H9 (cell line): ENCODE results near the gene CDKL5. TPM values are rescaled to one million over a fixed set of nuclear protein-coding genes. Genes with fewer than 3 reads are reported as not detected.

Experiments used
- DNase-seq: peaks from one replicate; pipeline ENCODE4 v3.0.0-alpha.2; 2017
- H2AFZ ChIP-seq: one replicate; pipeline ENCODE4 v1.6.1; 2013; ENCODE audit warnings: mild to moderate bottlenecking, low read length, control low read depth, moderate library complexity
- H2AK5ac ChIP-seq: 2 replicates; pipeline ENCODE4 v1.6.1; 2013; ENCODE audit warnings: low read length, control low read depth, mixed read lengths; ENCODE audit not compliant: insufficient read length
- H2BK120ac ChIP-seq: one replicate; pipeline ENCODE4 v1.6.1; 2013; ENCODE audit warnings: low read depth, mild to moderate bottlenecking, low read length, control low read depth, inconsistent platforms; ENCODE audit not compliant: poor library complexity, severe bottlenecking
- H2BK12ac ChIP-seq: 2 replicates; pipeline ENCODE4 v1.6.1; 2013; ENCODE audit warnings: low read length, control low read depth, mixed read lengths, low read depth; ENCODE audit not compliant: insufficient read length
- H2BK15ac ChIP-seq: 2 replicates; pipeline ENCODE4 v1.6.1; 2013; ENCODE audit warnings: low read depth, low read length, control low read depth
- H2BK20ac ChIP-seq: one replicate; pipeline ENCODE4 v1.6.1; 2013; ENCODE audit warnings: low read depth, mild to moderate bottlenecking, low read length, control low read depth, inconsistent platforms; ENCODE audit not compliant: poor library complexity, severe bottlenecking
- H2BK5ac ChIP-seq: 2 replicates; pipeline ENCODE4 v1.6.1; 2013; ENCODE audit warnings: low read length, control low read depth, mixed read lengths; ENCODE audit not compliant: insufficient read length
- H3K14ac ChIP-seq: 2 replicates; pipeline ENCODE4 v1.6.1; 2013; ENCODE audit warnings: low read length, control low read depth; ENCODE audit not compliant: insufficient read depth
- H3K18ac ChIP-seq: 2 replicates; pipeline ENCODE4 v1.6.1; 2013; ENCODE audit warnings: low read depth, mild to moderate bottlenecking, mixed read lengths, low read length, control low read depth; ENCODE audit not compliant: insufficient read length
- H3K23ac ChIP-seq: 2 replicates; pipeline ENCODE4 v1.6.1; 2013; ENCODE audit warnings: low read length, control low read depth, mixed read lengths, low read depth; ENCODE audit not compliant: insufficient read length
- H3K23me2 ChIP-seq: 2 replicates; pipeline ENCODE4 v1.6.1; 2013; ENCODE audit warnings: low read depth, mild to moderate bottlenecking, mixed read lengths, low read length, control low read depth; ENCODE audit not compliant: insufficient read length, poor library complexity, severe bottlenecking
- H3K27ac ChIP-seq: 2 replicates; pipeline ENCODE4 v1.5.1; 2013; ENCODE audit warnings: low read length, control low read depth, mixed read lengths, low read depth; ENCODE audit not compliant: insufficient read length
- H3K27me3 ChIP-seq: 2 replicates; pipeline ENCODE4 v1.6.1; 2013; ENCODE audit warnings: low read length, control low read depth, inconsistent platforms; ENCODE audit not compliant: insufficient read depth
- H3K4ac ChIP-seq: 2 replicates; pipeline ENCODE4 v1.6.1; 2013; ENCODE audit warnings: low read depth, mild to moderate bottlenecking, control low read depth, inconsistent platforms, low read length, moderate library complexity
- H3K4me1 ChIP-seq: 2 replicates; pipeline ENCODE4 v1.6.1; 2013; ENCODE audit warnings: low read length, control low read depth, inconsistent platforms; ENCODE audit not compliant: insufficient read depth
- H3K4me2 ChIP-seq: 2 replicates; pipeline ENCODE4 v1.6.1; 2013; ENCODE audit warnings: low read length, control low read depth, mixed read lengths; ENCODE audit not compliant: insufficient read length, insufficient read depth
- H3K56ac ChIP-seq: 2 replicates; pipeline ENCODE4 v1.6.1; 2013; ENCODE audit warnings: low read depth, mild to moderate bottlenecking, mixed read lengths, low read length, control low read depth; ENCODE audit not compliant: insufficient read length
- H3K79me1 ChIP-seq: 2 replicates; pipeline ENCODE4 v1.6.1; 2013; ENCODE audit warnings: low read depth, mild to moderate bottlenecking, moderate library complexity, low read length, control low read depth, inconsistent platforms; ENCODE audit not compliant: insufficient read depth, poor library complexity, severe bottlenecking
- H3K79me2 ChIP-seq: 2 replicates; pipeline ENCODE4 v1.6.1; 2013; ENCODE audit warnings: low read length, control low read depth, inconsistent platforms; ENCODE audit not compliant: insufficient read depth
- H3K9ac ChIP-seq: 2 replicates; pipeline ENCODE4 v1.6.1; 2013; ENCODE audit warnings: low read length, control low read depth, mixed read lengths; ENCODE audit not compliant: insufficient read length; ENCODE audit errors: extremely low read depth
- H3K9me3 ChIP-seq: one replicate; pipeline ENCODE4 v1.6.1; 2013; ENCODE audit warnings: low read depth, low read length, inconsistent platforms; ENCODE audit not compliant: control insufficient read depth
- H3T11ph ChIP-seq: one replicate; pipeline ENCODE4 v1.6.1; 2013; ENCODE audit warnings: mild to moderate bottlenecking, low read length, control low read depth, inconsistent platforms
- H4K20me1 ChIP-seq: one replicate; pipeline ENCODE4 v1.6.1; 2013; ENCODE audit not compliant: control insufficient read depth, insufficient read length, insufficient read depth
- H4K5ac ChIP-seq: 2 replicates; pipeline ENCODE4 v1.6.1; 2013; ENCODE audit warnings: low read depth, mild to moderate bottlenecking, mixed read lengths, low read length, control low read depth; ENCODE audit not compliant: insufficient read length
- H4K8ac ChIP-seq: replicated peaks from 2 replicates; pipeline ENCODE4 v1.6.1; 2013; ENCODE audit warnings: low read length, control low read depth, mixed read lengths, low read depth; ENCODE audit not compliant: insufficient read length
- H4K91ac ChIP-seq: 2 replicates; pipeline ENCODE4 v1.6.1; 2013; ENCODE audit warnings: low read depth, mild to moderate bottlenecking, moderate library complexity, mixed read lengths, low read length, control low read depth; ENCODE audit not compliant: insufficient read length
- H3K27ac Mint-ChIP-seq, 3 experiments: 2 replicates in 2 of 3; 3 replicates in 1 of 3; pipeline ENCODE4 v1.8.0; 2020 to 2021; ENCODE audit warnings: mixed read lengths in 3 of 3, mild to moderate bottlenecking in 1 of 3, moderate library complexity in 1 of 3
- H3K27me3 Mint-ChIP-seq: 2 replicates; pipeline ENCODE4 v1.8.0; 2021; ENCODE audit warnings: low read depth, mild to moderate bottlenecking, moderate library complexity, mixed read lengths
- H3K36me3 Mint-ChIP-seq, 3 experiments: 2 replicates in 2 of 3; 3 replicates in 1 of 3; pipeline ENCODE4 v1.8.0; 2020 to 2021; ENCODE audit warnings: low read depth in 3 of 3, mixed read lengths in 3 of 3; ENCODE audit not compliant: insufficient read depth in 1 of 3
- H3K4me1 Mint-ChIP-seq, 2 experiments: 2 replicates each; pipeline ENCODE4 v1.8.0; 2020; ENCODE audit warnings: mixed read lengths in 2 of 2
- H3K4me3 Mint-ChIP-seq, 2 experiments: 2 replicates in 1 of 2; 3 replicates in 1 of 2; pipeline ENCODE4 v1.8.0; 2020 to 2021; ENCODE audit warnings: mild to moderate bottlenecking in 2 of 2, mixed read lengths in 2 of 2, moderate library complexity in 1 of 2
- H3K9me3 Mint-ChIP-seq, 2 experiments: 2 replicates in 1 of 2; 3 replicates in 1 of 2; pipeline ENCODE4 v1.8.0; 2020; ENCODE audit warnings: mild to moderate bottlenecking in 2 of 2, mixed read lengths in 2 of 2, moderate library complexity in 1 of 2
- CTCF ChIP-seq: fragments of 200-600 bp; sonication (generic); conservative IDR thresholded peaks from 3 replicates; pipeline ENCODE4 v1.8.0; 2021; ENCODE audit warnings: antibody characterized with exemption, mild to moderate bottlenecking
- WGBS: extraction: QIAGEN DNeasy Blood & Tissue Kit; methylation state at CpG from one replicate; pipeline ENCODE4 v1.1.7; 2013; ENCODE audit warnings: missing lambda C conversion rate, low lambda C conversion rate, mixed read lengths; ENCODE audit not compliant: insufficient read length; ENCODE audit errors: extremely low coverage; 5-methylcytosine and 5-hydroxymethylcytosine counted together
- total RNA-seq: library from RNA; stranded (reverse); gene quantifications from 2 replicates; pipeline ENCODE4 v1.2.1, GENCODE V29; 2021

The CDKL5 gene
- total RNA-seq, 1 experiment from 2014 or later: 19.5 TPM

DNA sequence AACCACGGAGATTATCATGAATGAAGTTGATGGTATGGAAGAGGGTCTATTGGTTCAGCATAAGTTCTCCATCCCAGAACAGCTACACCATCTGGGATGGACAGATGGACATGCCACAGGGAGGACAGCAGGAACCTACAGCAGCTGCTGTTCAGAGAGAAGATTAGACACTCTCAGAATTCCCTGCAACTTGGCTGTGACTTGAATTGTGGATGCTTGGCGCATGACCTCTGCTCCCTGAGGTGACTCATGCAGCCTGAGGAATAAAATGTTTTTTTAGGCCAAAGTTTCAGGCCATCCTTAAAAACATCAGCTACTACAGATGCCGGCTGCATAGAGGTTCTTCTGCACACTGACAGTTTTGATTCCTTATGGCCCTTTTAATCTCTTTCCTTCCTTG, 149.2 kb downstream of the CDKL5 start:
- no peak overlapping the region for H2AFZ ChIP-seq
- no peak overlapping the region for H2BK20ac ChIP-seq
- no peak overlapping the region for H3K27ac ChIP-seq
- no peak overlapping the region for H2BK12ac ChIP-seq
- H3K4me1 ChIP-seq: no peaks in the 10 kb centered on the region
- no peak overlapping the region for H3K4ac ChIP-seq
- no peak overlapping the region for H4K91ac ChIP-seq
- no peak for DNase-seq
- no peak for TF ChIP-seq CTCF
- Mint-ChIP-seq H3K27me3 (no peaks in the 10 kb centered on the region; the same call in 1 of the 2 replicates), H3K27ac (no peak overlapping the region), H3K4me3 (no peak overlapping the region), H3K4me1 (peaks cover 6 to 10% of the 10 kb centered on the region in 2 experiments; a peak in 3 of 4 replicates), H3K9me3 (peaks cover 45 to 57% of the 10 kb centered on the region in 2 experiments; a peak in 4 of 5 replicates), H3K36me3 (peaks cover 3 to 12% (median 4%) of the 10 kb centered on the region in 3 experiments; a peak in 4 of 7 replicates)
- H3K27me3 ChIP-seq: no peaks in the 10 kb centered on the region
- no peaks in the 10 kb centered on the region for H3K79me2 ChIP-seq
- peaks cover 53% of the 10 kb centered on the region for H3K9me3 ChIP-seq
- no peak overlapping the region for H2BK5ac ChIP-seq
- no peaks in the 10 kb centered on the region for H3K23me2 ChIP-seq
- no peak overlapping the region for H3K18ac ChIP-seq
- no peak overlapping the region for H4K8ac ChIP-seq
- no peak overlapping the region for H2BK120ac ChIP-seq
- no peak overlapping the region for H3K4me2 ChIP-seq
- no peak overlapping the region for H3K14ac ChIP-seq
- H2AK5ac ChIP-seq: no peak overlapping the region
- no peak overlapping the region for H3K56ac ChIP-seq
- H4K5ac ChIP-seq: no peak overlapping the region
- no peaks in the 10 kb centered on the region for H4K20me1 ChIP-seq
- H2BK15ac ChIP-seq: no peak overlapping the region
- H3T11ph ChIP-seq: no peak overlapping the region
- H3K9ac ChIP-seq: no peak overlapping the region
- H3K23ac ChIP-seq: no peak overlapping the region
- H3K79me1 ChIP-seq: no peaks in the 10 kb centered on the region
- no CpG with 5 or more reads among the region's 3 CpGs for WGBS
